HL-60/S4 treated with phorbol 12-myristate 13-acetate at 8.2 ng/mL for 4 days and 3 days (cell line): ENCODE data around the gene SYDE1.

ENCODE experiments used
- in situ Hi-C: fragments of 300-500 bp; cut with MboI; formaldehyde crosslinking; loops from 2 replicates; pipeline ENCODE4 v1.15.0; 2022; ENCODE audit warnings: low sequenced_read_pairs

Gene SYDE1

DNA sequence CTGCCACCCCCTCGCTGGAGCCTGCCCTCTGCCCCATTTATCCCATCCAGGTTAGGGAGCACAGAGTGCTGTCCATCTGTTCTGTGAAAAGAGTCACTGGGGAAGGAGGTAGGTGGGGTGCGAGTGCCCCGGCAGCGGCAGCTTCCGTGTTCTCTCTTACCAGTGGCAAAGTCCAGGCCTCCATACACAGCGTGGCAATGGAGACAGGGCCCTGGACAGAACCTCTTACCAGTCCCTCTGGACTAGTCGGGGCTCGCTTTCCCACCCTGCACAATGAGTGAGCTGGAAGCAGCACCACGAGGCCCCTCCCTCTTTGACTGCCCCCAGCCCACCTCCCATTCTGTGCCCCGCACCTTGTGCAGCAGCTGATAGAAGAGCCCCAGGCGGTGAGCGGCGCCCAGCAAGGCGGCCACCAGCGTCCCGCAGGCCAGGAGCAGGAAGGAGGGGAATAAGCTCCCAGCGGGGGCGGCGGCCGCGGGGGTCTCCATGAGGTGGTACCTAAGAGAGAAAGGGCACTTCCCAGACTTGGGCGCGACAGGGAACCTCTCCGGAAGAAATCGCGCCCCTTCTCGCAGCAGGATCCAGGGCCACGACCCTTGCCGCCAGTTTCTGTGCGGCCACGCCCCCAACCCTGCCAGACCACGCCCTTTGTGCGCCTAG, 17.5 kb downstream of the SYDE1 start:
- in situ Hi-C loops: no loop called here

DNA sequence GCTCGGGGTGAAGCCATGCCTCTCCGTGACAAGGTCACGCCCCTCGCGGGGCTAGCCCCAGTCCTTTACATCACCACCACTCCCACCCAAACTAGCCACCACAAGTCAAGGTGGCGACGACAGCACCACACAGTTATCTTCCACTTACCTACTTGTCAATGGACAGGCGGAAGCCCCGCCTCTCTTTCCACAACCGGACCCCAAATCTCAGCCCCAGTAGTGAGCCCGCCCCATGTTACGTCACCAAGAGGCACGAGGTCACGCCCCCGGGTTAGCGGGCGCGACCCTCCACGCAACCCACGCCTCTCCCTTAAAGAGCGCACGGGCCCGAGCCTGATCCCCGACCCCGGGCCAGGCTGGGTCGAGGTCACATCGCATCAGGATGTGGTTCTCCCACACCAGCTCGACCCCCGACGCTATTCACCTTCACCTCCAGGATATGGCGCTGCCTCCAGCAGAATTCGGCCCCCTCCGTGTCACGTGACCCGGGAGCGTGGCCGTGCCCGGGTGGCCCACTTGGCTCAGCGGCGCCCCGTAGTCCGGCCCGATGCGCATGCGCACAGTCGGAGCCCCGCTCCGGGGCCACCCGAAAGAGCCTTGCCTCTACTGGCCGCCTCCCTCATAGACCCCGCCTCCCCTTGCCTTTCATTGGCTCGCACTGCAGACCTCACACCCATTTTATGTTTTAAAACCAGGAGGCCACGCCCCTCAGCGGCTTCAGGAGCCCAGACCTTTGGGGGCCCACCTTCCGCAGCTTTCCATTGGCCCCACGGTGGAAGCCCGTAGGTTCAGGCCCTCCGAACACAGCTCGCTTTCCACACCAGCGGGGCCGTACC, 18.2 kb downstream of the SYDE1 start:
- in situ Hi-C loops: no loop called here

DNA sequence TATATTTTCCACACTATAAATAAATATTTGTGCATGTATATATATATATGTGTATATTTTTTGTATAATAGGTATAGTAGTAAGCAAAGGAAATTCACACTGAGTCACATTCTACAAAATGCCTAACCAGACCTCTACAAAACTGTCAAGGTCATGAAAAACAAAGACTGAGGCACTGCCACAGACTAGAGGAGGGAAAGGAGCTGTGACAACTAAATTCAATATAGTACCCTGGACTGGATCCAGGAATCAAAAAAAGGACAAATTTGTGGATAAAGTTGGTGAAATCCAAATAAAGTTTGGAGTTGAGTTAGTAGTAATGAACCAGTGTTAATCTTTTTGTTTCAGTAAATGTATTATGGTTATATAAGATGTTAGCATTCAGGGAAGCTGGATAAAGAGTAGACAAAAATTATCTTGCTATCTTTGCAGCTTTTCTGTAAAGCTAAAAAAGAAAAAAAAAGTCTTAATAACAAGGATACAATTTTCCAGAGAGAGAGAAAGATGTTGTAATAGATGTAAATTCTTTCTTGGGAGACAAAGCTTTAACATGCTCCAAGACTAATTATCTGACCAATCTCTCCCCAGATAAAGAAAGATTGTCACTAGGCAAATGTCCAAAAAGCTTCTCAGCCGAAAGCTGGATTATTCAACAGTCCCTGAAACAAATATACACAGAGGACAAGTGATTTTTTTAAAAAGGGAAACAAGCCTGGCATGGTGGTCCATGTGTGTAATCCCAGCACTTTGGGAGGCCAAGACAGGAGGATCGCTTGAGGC, 19.1 kb downstream of the SYDE1 start:
- in situ Hi-C loops: no loop called here

DNA sequence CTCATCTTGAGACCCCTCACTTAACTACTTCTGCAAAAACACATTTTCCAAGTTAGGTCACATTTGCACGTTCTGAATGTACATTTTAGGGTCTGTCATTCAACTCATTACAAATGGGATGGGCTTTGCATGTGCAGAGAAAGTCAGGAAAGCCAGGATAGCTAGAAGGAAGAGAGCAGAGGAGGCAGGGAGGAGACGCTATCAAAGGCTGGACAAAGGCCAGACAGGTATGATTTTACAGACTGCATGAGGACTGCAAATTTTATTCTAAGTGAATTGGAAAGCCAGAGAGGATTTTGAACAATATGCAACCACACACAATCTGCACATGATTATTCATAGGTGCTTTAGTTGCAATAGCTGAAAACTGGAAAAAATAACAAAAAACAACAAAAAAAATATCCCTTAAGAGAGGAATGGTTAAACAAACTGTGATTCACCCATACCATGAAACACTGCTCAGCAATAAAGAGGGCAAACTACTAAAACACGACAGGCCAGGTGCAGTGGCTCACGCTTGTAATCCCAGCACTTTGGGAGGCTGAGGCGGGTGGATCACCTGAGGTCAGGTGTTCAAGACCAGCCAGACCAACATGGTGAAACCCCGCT, 21.1 kb downstream of the SYDE1 start:
- in situ Hi-C loops: no loop called here

DNA sequence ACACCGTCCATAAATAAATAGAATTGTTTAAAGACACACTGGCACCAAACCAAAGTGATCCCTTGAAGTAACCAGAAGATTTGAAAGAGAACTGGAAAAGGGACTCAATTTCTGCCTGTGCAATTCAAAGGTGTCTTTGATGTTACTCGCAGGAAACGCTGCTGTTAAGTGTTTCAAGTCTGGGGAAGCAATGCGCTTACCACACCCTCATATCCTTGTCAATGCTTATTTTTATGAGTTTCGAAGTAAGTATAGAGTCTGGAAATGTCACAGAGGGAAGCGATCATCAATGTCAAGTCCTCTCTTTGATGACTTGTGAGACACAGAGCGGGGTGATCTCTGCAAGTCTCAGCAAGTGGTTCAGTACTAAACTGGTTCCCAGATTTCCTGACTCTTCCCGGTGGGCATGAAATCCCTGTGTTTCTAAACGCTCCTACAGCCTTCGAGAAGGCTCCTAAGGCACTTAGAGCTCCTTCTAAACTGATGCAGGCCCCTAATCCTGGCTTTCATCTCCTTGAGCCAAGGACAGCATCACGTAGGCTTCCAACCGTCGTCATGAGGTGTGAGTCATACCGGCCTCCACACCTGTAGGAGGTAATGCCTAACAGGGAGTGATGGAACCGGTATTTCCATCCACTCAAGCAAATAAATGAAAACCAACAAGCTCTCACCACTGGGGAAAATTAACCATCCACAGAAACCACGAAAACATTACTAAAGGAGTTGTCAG, 22.8 kb downstream of the SYDE1 start:
- in situ Hi-C loops: no loop called here

DNA sequence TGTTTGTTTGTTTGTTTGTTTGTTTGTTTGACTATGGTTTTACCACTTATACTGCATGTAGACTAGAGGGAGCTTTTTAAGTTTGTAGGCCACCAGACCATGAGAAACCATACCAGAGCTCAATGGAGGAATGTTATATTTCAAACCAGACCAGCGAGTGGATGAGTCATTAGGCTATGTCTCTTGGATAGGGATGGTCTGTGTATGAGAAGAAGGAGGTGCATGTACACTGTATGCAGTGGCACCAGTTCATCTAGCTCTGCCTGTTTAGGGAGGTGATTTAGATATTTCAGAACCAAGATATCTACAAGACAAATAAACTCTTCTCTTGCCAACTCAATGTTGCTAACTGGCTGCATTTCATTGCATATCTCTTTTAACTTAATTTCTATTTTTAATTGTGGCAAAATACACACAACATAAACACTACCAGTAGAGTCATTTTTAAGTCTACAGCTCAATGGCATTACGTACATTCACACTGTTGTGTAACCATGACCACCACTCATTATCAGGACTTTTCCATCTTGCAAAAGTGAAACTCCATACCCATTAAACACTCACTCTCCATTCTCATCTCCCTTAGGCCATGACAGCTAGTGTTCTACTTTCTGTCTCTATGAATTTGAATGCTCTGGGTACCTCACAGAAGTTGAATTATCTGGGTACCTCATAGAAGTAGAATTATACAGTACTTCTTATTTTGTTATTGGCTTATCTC, 29.2 kb downstream of the SYDE1 start:
- in situ Hi-C loops: no loop called here

DNA sequence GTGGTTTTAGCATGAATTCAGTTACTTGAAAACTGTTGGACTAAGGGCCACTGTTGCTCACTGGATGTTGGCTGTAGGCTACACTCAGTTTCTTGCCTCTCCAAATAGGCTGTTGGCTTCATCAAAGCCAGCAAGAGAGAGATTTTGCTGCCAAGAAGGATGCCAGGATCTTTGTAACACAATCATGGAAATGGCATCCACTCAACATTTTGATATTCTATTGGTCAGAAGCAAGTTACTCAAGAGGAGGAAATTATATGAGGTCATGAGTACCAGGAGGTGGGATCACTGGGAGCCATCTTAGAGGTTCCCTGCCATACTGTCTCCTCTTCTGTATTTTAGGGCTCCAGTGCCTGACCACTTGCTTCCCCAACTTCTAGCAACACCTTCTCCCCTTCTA, 30.6 kb downstream of the SYDE1 start:
- in situ Hi-C loops: no loop called here

DNA sequence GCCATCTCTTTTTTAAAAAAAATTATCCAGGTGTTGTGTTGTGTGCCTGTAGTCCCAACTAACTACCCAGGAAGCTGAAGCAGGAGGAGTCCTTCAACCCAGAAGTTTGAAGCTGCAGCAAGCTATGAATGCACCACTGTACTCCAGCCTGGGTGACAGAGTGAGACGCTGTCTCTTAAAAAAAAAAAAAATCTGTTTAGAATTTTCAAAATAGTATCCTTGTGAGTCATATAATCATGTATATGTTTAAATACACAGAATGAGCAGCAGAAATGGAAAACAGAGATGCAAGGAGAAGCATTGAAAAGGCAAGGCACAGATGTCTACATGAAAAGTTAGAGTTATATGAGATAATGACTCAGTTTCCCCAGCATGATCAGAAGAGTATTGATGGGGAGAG, 31.2 kb downstream of the SYDE1 start:
- in situ Hi-C loops: no loop called here

DNA sequence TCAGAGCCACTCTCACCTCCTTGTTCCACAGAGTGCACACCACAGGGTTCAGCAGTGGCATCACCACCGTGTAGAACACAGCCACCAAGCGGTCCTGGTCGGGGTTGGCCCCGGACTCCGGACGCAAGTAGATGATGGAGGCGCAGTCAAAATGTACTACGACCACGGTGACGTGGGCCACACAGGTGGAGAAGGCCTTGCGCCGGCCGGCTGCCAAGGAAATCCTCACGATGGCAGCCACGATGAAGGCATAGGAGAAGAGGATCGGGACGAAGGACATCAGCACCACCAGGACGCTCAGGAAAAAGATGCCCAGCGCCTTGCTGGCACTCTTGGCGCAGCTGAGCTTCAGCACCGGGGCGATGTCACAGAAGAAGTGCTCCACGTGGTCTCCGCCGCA, 33.9 kb downstream of the SYDE1 start:
- in situ Hi-C loops: no loop called here

DNA sequence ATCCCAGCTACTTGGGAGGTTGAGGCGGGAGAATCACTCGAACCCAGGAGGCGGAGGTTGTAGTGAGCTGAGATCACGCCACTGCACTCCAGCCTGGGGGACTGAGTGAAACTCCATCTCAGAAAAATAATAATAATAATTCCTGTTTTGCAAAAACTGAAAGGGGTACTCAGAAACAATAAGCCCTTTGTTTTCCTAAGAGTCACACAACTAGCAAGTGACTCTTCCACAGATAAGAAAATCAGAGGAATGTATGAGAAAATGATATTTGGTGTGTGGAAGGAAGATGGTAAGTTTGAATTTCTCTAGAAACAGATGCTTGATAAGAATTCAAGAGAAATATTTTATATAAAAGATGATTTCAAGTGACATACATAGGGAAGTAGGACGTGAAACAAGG, 35.1 kb downstream of the SYDE1 start:
- in situ Hi-C loops: no loop called here

DNA sequence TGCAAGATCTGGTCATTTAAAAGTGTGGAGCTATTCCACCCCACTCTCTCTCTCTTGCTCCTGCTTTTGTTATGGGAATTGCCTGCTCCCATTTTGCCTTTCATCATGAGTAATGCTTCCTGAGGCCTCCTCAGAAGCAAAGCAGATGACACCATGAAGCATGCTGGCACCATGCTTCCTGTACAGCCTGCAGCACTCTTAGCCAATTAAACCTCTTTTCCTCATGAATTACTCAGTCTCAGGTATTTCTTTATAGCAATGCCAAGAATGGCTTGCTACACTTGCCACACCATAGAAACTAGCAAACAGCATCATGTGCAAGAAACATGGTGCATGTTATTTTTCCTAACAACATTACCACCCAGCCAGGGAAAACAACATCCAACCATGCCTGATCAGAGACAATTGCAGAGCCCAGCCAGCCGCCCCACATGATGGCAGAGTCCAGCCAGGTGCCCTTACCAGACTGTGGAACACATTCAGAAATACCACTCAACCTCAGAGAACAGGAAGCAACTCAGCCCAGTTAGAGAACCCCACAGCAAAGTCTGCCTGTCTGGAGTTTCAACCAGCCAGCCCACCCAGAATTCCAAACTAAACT, 36.9 kb downstream of the SYDE1 start:
- in situ Hi-C loops: no loop called here

DNA sequence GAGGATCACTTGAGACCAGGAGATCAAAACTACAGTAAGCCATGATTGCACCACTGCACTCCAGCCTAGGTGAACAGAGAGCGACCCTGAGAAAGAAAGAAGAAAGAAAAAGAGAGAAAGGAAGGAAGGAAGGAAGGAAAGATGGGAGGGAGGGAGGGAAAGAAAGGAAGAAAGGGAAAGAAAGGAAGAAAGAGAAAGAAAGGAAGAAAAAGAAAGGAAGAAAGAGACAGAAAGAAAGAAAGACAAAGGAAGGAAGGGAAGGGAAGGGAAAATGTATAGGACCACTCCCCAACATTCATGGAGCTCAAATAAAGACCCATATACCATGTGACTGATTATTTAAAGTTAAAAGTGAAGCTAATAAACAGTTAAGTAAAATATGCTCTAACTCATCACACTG, 39.9 kb downstream of the SYDE1 start:
- in situ Hi-C loops: no loop called here

DNA sequence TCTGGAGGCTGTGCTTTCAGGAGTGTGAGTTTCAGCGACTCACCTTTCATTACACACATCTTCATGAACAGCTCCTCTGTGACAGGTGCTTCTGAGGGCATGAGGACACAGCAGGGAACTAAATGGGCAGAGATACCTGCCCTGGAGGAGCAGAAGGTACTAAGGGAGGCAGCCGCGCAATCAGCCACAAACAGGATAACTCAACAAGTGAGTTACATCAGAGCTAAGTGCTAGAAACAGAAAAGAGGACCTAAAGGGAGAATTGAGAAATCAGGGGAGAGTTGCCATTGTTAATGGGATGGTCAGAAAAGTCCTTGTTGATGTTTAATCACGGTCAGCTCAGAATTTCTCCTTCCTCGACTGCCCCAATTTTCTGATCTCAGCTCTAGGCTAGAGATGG, 42.5 kb downstream of the SYDE1 start:
- in situ Hi-C loops: no loop called here

DNA sequence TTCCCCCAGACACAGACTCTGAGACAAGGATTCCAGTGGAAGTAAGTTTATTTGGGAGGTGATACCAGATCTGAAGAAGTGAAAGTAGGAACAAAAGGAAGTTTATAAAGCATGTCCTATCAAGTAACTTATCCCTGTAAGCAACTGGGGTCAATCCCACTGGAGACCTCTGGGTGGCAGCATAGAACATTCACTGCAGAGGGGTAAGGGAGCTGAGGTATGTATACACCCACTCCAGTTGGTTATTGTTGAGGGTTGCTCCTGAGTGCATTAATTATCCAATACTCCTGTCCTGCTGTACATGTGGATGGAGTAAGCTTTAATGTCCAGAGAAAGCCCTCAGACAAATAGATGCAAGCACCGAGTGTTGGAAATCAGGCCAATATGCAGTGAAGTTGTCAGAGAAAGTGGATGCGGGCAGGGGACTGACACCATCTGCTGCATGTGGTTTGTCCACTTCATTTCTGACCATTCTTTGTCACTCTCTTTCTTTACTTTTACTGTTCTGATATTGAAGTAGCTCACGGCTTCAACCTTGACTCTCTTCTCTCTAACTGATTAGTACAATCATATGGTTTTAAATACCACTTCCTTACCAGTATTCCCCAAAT, 46.9 kb downstream of the SYDE1 start:
- in situ Hi-C loops: no loop called here

DNA sequence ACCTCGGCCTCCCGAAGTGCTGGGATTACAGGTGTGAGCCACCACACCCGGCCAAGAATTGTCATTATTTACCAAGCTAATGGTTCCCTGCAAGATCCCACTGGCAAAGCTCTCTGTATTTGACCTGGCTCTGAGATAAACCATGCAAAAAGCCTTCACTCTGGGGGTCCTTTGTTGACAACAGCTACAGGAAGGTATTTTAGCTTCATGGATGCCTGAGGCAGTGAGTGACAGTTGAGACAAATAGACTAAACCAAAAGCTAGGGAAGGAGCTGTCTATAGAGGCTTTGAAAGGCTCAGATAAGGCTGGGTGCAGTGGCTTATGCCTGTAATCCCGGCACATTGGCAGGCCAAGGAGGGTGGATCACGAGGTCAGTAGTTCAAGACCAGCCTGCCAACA, 48.1 kb downstream of the SYDE1 start:
- in situ Hi-C loops: no loop called here

DNA sequence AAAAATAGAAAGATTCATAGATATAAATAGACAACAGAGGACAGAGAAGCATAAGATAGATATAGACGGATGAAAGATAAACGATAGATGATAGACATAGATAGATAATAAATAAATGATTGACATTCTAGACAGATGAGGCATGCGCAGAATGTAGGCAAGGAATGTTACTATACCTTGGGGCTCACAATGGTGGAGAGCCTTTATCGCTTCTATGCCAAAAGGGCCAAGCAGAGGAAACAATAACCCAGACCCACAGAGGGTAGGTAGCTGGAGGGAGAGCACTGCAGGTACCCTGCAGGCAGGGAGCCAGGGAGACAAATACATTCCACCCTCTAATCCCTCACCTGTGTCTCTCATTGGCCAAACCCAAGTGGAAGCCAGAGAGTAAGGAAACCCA, 49.2 kb downstream of the SYDE1 start:
- in situ Hi-C loops: no loop called here

DNA sequence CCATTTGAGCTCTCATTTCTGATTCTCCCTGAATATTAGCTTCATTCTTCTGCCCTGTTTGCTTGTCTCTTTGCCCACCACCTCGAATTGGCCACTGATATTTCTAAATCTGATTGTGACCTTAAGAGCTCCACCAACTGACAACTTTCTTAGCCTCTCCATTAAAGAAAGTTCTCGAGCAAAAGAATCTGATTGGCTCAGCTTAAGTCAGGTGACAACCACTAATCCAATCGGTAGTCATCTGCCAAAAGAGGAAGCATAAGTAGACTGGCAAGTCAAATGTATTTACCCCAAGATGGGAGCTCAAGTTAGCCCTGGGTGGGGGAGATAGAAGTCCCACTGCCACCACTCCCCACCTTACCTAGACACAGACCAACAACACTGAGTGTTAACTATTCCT, 52.0 kb downstream of the SYDE1 start:
- in situ Hi-C loops: no loop called here

DNA sequence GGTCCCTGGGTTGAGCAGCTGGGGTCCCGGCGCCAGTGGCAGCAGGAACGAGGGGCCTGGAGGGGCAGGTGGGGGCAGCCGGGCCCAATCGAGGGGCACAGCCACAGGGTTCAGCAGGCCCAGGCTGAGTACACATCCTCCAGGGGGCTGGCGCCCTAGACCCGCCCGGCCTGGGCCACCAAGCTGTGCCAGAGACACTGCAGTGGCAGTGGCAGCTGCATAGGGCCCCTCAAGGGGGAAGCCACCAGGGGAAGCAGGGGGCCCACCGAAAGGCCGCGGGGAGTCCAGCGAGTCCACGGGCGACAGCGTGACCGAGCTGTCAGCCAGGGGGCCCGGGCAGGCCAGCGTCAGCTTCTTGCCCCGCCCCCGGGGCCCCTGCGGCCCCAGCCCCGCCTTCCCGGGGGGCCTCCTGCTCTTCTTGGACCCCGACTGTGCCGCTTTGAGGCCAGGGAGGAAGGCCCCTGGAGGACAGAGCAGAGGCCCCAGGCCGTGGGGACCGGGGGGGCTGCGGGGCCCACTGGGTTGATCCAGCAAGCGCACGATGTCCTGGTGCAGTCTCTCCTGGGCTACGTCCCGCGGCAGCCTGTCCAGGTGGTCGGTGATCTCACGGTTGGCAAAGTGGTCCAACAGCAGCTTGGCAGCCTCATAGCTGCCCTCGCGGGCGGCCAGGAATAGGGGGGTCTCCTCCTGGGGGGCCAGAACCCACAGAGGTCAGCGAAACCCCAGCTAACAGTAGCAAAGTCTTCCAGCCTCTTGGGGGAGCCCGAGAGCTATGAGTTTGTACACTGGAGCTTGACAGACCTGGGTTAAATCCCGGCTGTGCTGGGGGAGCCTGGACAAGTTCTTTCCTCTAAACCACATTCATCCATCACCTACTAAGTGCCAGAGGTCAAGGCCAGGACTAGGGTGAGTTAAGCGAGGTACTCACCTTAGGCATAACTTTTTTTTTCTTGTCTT, 54.1 kb downstream of the SYDE1 start:
- in situ Hi-C loops: loop anchor here (10.0 kb wide), 1 partner anchor 393 kb away; no protein-coding TSS in a partner anchor
